SK-N-MC (cell line): ENCODE results near the gene TEX2.

Experiments used
- EZH2 ChIP-seq: fragments of 200-600 bp; sonication (generic); IDR thresholded peaks from one replicate; pipeline ENCODE4 v1.6.1; 2017; ENCODE audit warnings: antibody characterized with exemption
- FOXP2 ChIP-seq: optimal IDR thresholded peaks from 2 replicates; pipeline ENCODE3; 2011; ENCODE audit warnings: mild to moderate bottlenecking, moderate library complexity; ENCODE audit not compliant: insufficient read depth; ENCODE audit errors: extremely low read length, control extremely low read depth
- POLR2AphosphoS5 ChIP-seq: IDR thresholded peaks from 2 replicates; pipeline ENCODE4 v1.6.1; 2012; ENCODE audit warnings: mild to moderate bottlenecking, low read depth, low read length, borderline replicate concordance

DNA sequence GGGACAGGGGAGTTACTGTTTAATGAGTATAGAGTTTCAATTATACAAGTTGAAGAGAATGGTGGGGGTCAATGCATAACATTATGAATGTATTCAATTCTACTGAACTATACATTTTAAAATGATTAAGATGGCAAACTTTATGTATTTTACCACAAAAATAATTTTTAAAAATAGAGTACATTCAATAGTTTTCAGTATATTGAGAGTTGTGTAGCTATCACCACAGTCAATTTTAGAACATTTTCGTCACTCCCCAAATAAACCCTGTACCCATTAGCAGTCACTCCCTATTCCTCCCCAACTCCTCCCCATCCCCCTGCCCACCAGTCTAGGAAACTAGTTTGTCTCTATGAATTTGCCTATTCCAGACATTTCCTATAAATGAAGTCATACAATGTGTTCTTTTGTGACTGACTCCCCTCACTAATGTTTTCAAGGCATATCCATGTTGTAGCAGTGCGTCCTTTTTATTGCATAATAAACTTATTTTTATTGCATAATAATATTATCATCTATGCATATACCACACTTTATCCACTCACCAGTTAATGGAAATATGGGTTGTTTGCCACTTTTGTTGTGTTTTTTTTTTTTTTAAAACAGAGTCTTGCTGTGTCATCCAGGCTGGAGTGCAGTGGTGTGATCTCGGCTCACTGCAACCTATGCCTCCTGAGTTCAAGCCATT lies 80.6 kb downstream of the TEX2 start:
- TF ChIP-seq POLR2AphosphoS5 (no peak), FOXP2 (no peak), EZH2 (no peak)
